Fibroblast of lung (primary cell): Measurements from ENCODE around the gene PCDHGA11. TPM values are rescaled to one million over a fixed set of nuclear protein-coding genes. Genes with fewer than 3 reads are reported as not detected.
"Not testable (repeated sequence)": the region's sequence is repeated elsewhere in the genome, so short reads cannot be mapped to it uniquely, and the experiment has no call there.

ENCODE experiments used
- DNase-seq, 2 donors: peaks; one replicate each; pipeline versions ENCODE4 v3.0.0 to v3.0.0-alpha.2; 2010; ENCODE audit warnings: low read depth in 2 of 2
- H2AFZ ChIP-seq: 2 replicates; pipeline ENCODE4 v1.5.1; 2012; ENCODE audit warnings: low read length, control low read depth, inconsistent platforms
- H3K27ac ChIP-seq: 2 replicates; pipeline ENCODE4 v1.5.1; 2011; ENCODE audit warnings: low read length, control low read depth; ENCODE audit not compliant: insufficient read depth
- H3K27me3 ChIP-seq: 2 replicates; pipeline ENCODE4 v1.5.1; 2011; ENCODE audit warnings: mild to moderate bottlenecking, low read length; ENCODE audit not compliant: control insufficient read depth, insufficient read depth
- H3K36me3 ChIP-seq: 2 replicates; pipeline ENCODE4 v1.5.1; 2011; ENCODE audit warnings: low read length; ENCODE audit not compliant: control insufficient read depth, insufficient read depth
- H3K4me1 ChIP-seq: 2 replicates; pipeline ENCODE4 v1.5.1; 2011; ENCODE audit warnings: low read length; ENCODE audit not compliant: control insufficient read depth, insufficient read depth; ENCODE audit errors: extremely low read depth
- H3K4me2 ChIP-seq: 2 replicates; pipeline ENCODE4 v1.5.1; 2011; ENCODE audit warnings: low read length, control low read depth; ENCODE audit not compliant: insufficient read depth; ENCODE audit errors: extremely low read depth
- H3K4me3 ChIP-seq, 4 experiments: fragments of 200-600 bp in 1 of 4; sonication (generic) in 1 of 4; replicated peaks in 1 of 4; 2 replicates each; pipeline ENCODE4 v1.5.1; 2011 to 2016; ENCODE audit warnings: low read length in 4 of 4, low read depth in 3 of 4, mild to moderate bottlenecking in 3 of 4, control low read depth in 2 of 4, inconsistent platforms in 1 of 4, mixed read lengths in 1 of 4; ENCODE audit not compliant: insufficient read depth in 1 of 4; ENCODE audit errors: control extremely low read depth in 1 of 4
- H3K79me2 ChIP-seq: 2 replicates; pipeline ENCODE4 v1.5.1; 2012; ENCODE audit warnings: mild to moderate bottlenecking, low read length, inconsistent platforms; ENCODE audit not compliant: control insufficient read depth, insufficient read depth
- H3K9ac ChIP-seq: 2 replicates; pipeline ENCODE4 v1.5.1; 2011; ENCODE audit warnings: mild to moderate bottlenecking, low read length, control low read depth; ENCODE audit not compliant: insufficient read depth
- H3K9me3 ChIP-seq: 2 replicates; pipeline ENCODE4 v1.5.1; 2012; ENCODE audit warnings: low read depth, low read length; ENCODE audit not compliant: control insufficient read depth, insufficient read depth
- H4K20me1 ChIP-seq: 2 replicates; pipeline ENCODE4 v1.5.1; 2011; ENCODE audit warnings: low read length; ENCODE audit not compliant: control insufficient read depth, insufficient read depth; ENCODE audit errors: extremely low read depth
- EZH2 ChIP-seq: IDR thresholded peaks from 2 replicates; pipeline ENCODE4 v1.5.1; 2012; ENCODE audit warnings: low read length, control low read depth, mild to moderate bottlenecking; ENCODE audit errors: missing control alignments
- polyA plus RNA-seq, 2 donors: library from polyadenylated mRNA; depleted of rRNA in 1 of 2; stranded (reverse) in 1 of 2; unstranded in 1 of 2; fragments of >200 nt; gene quantifications; 2 replicates each; pipeline ENCODE4 v1.2.1, GENCODE V29; 2011 to 2012; ENCODE audit warnings: missing spikeins in 1 of 2
- total RNA-seq: library from RNA; depleted of rRNA; stranded (reverse); fragments of >200 nt; gene quantifications from 2 replicates; pipeline ENCODE4 v1.2.1, GENCODE V29; 2014
- TF ChIP-seq, protein P1 (sequence below), 2 donors: IDR thresholded peaks in 1 of 2; conservative IDR thresholded peaks in 1 of 2; 1 replicate in 1 of 2; 2 replicates in 1 of 2; pipeline ENCODE4 v1.5.1; 2011 to 2012; ENCODE audit warnings: low read length in 2 of 2, control low read depth in 1 of 2, inconsistent platforms in 1 of 2, low read depth in 1 of 2, mild to moderate bottlenecking in 1 of 2

Gene PCDHGA11
- total and polyA plus RNA-seq, 2 donors (not counting 1 experiment from before 2014, with no cell fraction given), result 4.7 to 8.6 TPM

DNA sequence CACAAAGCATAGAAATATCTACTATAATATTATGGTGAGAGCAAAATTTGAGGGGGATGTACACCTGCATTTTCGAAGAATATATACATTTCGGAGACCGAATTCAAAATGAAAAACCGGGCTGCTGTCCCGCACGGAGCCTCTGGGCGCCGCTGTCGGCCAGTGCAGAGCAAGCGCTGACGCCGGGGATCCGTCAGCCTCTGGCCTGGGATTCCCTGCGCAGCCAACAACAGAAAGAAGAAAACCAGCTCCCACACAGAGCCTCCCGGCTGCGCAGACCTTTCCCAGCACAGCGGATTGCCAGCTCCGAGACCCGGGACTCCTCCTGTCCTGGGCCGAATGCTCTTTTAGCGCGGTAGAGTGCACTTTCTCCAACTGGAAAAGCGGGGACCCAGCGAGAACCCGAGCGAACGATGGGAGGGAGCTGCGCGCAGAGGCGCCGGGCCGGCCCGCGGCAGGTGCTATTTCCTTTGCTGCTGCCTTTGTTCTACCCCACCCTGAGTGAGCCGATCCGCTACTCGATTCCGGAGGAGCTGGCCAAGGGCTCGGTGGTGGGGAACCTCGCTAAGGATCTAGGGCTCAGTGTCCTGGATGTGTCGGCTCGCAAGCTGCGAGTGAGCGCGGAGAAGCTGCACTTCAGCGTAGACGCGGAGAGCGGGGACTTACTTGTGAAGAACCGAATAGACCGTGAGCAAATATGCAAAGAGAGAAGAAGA lies 12.9 kb upstream of the PCDHGA11 start, which contains the start of gene PCDHGB6:
TSS of gene PCDHGB6 (plus strand) at position 232 of the 716 bp plus-strand sequence. CDS start at position 414, 182 bp downstream.
- TF ChIP-seq, protein P1, sequence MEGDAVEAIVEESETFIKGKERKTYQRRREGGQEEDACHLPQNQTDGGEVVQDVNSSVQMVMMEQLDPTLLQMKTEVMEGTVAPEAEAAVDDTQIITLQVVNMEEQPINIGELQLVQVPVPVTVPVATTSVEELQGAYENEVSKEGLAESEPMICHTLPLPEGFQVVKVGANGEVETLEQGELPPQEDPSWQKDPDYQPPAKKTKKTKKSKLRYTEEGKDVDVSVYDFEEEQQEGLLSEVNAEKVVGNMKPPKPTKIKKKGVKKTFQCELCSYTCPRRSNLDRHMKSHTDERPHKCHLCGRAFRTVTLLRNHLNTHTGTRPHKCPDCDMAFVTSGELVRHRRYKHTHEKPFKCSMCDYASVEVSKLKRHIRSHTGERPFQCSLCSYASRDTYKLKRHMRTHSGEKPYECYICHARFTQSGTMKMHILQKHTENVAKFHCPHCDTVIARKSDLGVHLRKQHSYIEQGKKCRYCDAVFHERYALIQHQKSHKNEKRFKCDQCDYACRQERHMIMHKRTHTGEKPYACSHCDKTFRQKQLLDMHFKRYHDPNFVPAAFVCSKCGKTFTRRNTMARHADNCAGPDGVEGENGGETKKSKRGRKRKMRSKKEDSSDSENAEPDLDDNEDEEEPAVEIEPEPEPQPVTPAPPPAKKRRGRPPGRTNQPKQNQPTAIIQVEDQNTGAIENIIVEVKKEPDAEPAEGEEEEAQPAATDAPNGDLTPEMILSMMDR (conservative IDR thresholded peaks at IDR 0.05 in 1 of 2, IDR thresholded peaks at IDR 0.05 in 1 of 2; ENCODE audit: low read depth in 1 of 2, low read length in 2 of 2), result peak; percentile 41 to 57
- H2AFZ ChIP-seq, H4K20me1 ChIP-seq, H3K27ac ChIP-seq, H3K9ac ChIP-seq, H3K36me3 ChIP-seq, H3K9me3 ChIP-seq, H3K79me2 ChIP-seq, H3K4me1 ChIP-seq, H3K27me3 ChIP-seq, H3K4me2 ChIP-seq: not testable (repeated sequence)
- peak within 1 kb of the TSS in 3 of 4 experiments; percentile 9 to 41 (median 39) for H3K4me3 ChIP-seq
- DNase-seq, result peak; percentile 30 to 54

DNA sequence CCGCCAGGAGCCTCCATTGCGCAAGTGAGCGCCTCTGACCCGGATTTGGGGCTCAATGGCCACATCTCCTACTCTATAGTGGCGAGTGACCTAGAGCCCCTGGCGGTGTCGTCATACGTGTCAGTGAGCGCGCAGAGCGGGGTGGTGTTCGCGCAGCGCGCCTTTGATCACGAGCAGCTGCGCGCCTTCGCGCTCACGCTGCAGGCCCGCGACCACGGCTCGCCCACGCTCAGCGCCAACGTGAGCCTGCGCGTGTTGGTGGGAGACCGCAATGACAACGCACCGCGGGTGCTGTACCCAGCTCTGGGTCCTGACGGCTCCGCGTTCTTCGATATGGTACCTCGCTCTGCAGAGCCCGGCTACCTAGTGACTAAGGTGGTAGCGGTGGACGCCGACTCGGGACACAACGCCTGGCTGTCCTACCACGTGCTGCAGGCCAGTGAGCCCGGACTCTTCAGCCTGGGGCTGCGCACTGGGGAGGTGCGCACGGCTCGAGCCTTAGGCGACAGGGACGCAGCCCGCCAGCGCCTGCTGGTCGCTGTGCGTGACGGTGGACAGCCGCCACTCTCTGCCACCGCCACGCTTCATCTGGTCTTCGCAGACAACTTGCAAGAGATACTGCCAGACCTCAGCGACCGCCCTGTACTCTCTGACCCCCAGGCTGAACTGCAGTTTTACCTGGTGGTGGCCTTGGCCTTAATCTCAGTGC lies 11.1 kb upstream of the PCDHGA11 start:
- H3K36me3 ChIP-seq, result no peaks in the 10 kb centered on the region
- no peaks in the 10 kb centered on the region for H3K79me2 ChIP-seq
- H2AFZ ChIP-seq, result no peak overlapping the region
- no peak overlapping the region for H3K4me2 ChIP-seq
- no peaks in the 10 kb centered on the region for H3K4me1 ChIP-seq
- H3K27ac ChIP-seq, result no peak overlapping the region
- peaks cover 6% of the 10 kb centered on the region for H3K9me3 ChIP-seq
- H3K9ac ChIP-seq, result no peak overlapping the region
- TF ChIP-seq, protein P1 (conservative IDR thresholded peaks at IDR 0.05 in 1 of 2, IDR thresholded peaks at IDR 0.05 in 1 of 2; ENCODE audit: low read depth in 1 of 2, low read length in 2 of 2), result no peak
- no peak for TF ChIP-seq EZH2
- H3K4me3 ChIP-seq, result no peak overlapping the region
- no peak for DNase-seq
- peaks cover 3% of the 10 kb centered on the region for H3K27me3 ChIP-seq
- no peaks in the 10 kb centered on the region for H4K20me1 ChIP-seq

DNA sequence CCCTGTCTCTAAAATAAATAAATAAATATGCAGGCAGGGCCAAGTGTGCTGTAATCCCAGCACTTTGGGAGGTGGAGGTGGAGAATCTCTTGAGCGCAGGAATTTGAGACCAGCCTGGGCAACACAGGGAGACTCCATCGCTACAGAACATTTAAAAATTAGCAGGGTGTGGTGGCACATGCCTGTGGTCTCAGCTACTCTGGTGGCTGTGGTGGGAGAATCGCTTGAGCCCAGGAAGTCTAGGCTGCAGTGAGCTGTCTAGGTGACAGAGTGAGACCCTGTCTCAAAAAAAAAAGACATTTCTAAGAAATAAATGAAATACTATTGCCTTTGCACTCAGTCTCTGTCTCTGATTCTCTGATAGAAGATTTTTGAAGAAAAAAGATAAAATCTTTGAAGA lies 9.3 kb upstream of the PCDHGA11 start:
- no peaks in the 10 kb centered on the region for H3K79me2 ChIP-seq
- H3K9me3 ChIP-seq, result peaks cover 6% of the 10 kb centered on the region
- H4K20me1 ChIP-seq, result no peaks in the 10 kb centered on the region
- H3K4me2 ChIP-seq, result peak overlapping the region; percentile 13
- DNase-seq, result no peak
- H3K27ac ChIP-seq, result no peak overlapping the region
- H3K4me1 ChIP-seq, result no peaks in the 10 kb centered on the region
- H3K27me3 ChIP-seq, result peaks cover 3% of the 10 kb centered on the region
- no peaks in the 10 kb centered on the region for H3K36me3 ChIP-seq
- no peak overlapping the region for H2AFZ ChIP-seq
- TF ChIP-seq, protein P1 (conservative IDR thresholded peaks at IDR 0.05 in 1 of 2, IDR thresholded peaks at IDR 0.05 in 1 of 2; ENCODE audit: low read depth in 1 of 2, low read length in 2 of 2), result no peak
- no peak for TF ChIP-seq EZH2
- no peak overlapping the region for H3K9ac ChIP-seq
- no peak overlapping the region for H3K4me3 ChIP-seq
